Naive B cell (primary cell): ENCODE data around the gene MAP2K3. TPM values are rescaled to one million over a fixed set of nuclear protein-coding genes. Genes with fewer than 3 reads are reported as not detected.
"Not testable (repeated sequence)": the region's sequence is repeated elsewhere in the genome, so short reads cannot be mapped to it uniquely, and the experiment has no call there.

ENCODE experiments used
- ATAC-seq, 2 donors: fragments of 150-1000 bp; cut with Tn5 transposase; 2 replicates each; pipeline ENCODE4 v1.10.0; 2021; ENCODE audit warnings: low read depth in 2 of 2, mild to moderate bottlenecking in 2 of 2, moderate library complexity in 2 of 2
- DNase-seq: peaks from one replicate; pipeline ENCODE4 v3.0.0; 2022
- H3K27ac Mint-ChIP-seq, 6 donors: one replicate each; pipeline ENCODE4 v1.8.0; 2020 to 2022; ENCODE audit warnings: mild to moderate bottlenecking in 6 of 6, mixed read lengths in 6 of 6, moderate library complexity in 5 of 6, inconsistent platforms in 2 of 6
- H3K27me3 Mint-ChIP-seq, 3 donors: one replicate each; pipeline ENCODE4 v1.8.0; 2021 to 2022; ENCODE audit warnings: mixed read lengths in 3 of 3, mild to moderate bottlenecking in 1 of 3
- H3K36me3 Mint-ChIP-seq, 2 donors: one replicate each; pipeline ENCODE4 v1.8.0; 2020 to 2022; ENCODE audit warnings: mixed read lengths in 2 of 2, inconsistent platforms in 1 of 2, mild to moderate bottlenecking in 1 of 2
- H3K4me1 Mint-ChIP-seq, 3 donors: one replicate each; pipeline ENCODE4 v1.8.0; 2020 to 2022; ENCODE audit warnings: mixed read lengths in 3 of 3, inconsistent platforms in 1 of 3, mild to moderate bottlenecking in 1 of 3, moderate library complexity in 1 of 3
- H3K4me3 Mint-ChIP-seq, 8 donors: one replicate each; pipeline ENCODE4 v1.8.0; 2020 to 2022; ENCODE audit warnings: mild to moderate bottlenecking in 8 of 8, mixed read lengths in 8 of 8, moderate library complexity in 8 of 8, inconsistent platforms in 2 of 8
- H3K9me3 Mint-ChIP-seq, 7 donors: one replicate each; pipeline ENCODE4 v1.8.0; 2020 to 2022; ENCODE audit warnings: mixed read lengths in 7 of 7, mild to moderate bottlenecking in 5 of 7, inconsistent platforms in 2 of 7, moderate library complexity in 1 of 7
- polyA plus RNA-seq, 6 donors: library from polyadenylated mRNA; unstranded; fragments of 300-500 nt; fragmentation: Illumina TruSeq; gene quantifications; one replicate each; pipeline ENCODE4 v1.2.3, GENCODE V29; 2021; ENCODE audit warnings: low read depth in 6 of 6

MAP2K3 gene
- polyA plus RNA-seq, 6 donors from 2014 or later, result 93.2 to 151 (median 99.7) TPM

DNA sequence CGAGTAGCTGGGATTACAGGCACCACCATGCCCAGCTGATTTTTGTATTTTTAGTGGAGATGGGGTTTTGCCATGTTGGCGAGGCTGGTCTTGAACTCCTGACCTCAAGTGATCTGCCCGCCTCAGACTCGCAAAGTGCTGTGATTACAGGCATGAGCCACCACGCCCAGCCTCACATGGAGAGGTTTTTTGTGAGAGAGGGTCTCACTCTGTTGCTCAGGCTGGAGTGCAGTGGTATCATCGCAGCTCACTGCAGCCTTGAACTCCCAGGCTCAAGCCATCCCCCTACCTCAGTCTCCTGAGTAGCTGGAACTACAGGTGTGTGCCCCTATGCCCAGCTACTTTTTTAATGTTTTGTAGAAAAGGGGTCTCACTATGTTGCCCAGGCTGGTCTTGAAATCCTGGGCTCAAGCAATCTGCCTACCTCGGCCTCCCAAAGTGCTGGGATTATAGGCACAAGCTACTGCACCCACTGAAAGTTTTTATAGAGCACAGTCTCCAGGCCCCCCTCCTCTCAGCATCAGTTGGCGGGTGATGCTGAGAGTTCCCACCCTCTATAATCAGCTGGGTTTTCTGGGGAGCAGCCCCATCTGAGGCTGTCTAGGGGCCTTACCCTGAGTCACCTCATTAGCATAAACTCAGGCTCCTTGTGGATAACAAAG, 22.2 kb downstream of the MAP2K3 start:
- H3K4me1 Mint-ChIP-seq, result peaks cover 5 to 19% (median 15%) of the 10 kb centered on the region in 3 donors
- peak overlapping the region in 2 of 6 donors; percentile 42 to 47 for H3K27ac Mint-ChIP-seq
- not testable (repeated sequence) for H3K9me3 Mint-ChIP-seq, H3K27me3 Mint-ChIP-seq, ATAC-seq, H3K4me3 Mint-ChIP-seq, DNase-seq
- H3K36me3 Mint-ChIP-seq, result peaks cover 0 to 22% of the 10 kb centered on the region in 2 donors

DNA sequence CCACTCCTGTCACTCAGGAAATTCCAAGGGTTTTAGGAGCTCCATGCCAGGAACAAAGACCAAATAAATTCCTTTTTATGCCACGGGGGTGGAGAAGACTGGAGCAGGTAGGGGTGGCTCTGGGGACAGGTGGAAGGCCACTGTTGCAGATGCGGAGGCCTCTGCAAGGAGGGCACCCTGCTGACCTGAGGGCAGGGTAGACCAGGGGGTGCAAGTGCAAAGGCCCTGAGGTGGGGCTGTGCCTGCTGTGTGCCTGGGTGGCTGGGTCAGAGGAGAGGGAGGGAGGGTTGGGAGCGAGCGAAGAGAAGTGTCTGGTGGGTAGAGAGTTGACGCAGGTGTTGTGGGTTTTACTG, 22.7 kb downstream of the MAP2K3 start:
- not testable (repeated sequence) for ATAC-seq, H3K4me3 Mint-ChIP-seq, H3K9me3 Mint-ChIP-seq, DNase-seq, H3K27me3 Mint-ChIP-seq
- Mint-ChIP-seq H3K4me1 (peaks cover 5 to 19% (median 15%) of the 10 kb centered on the region in 3 donors), H3K27ac (peak overlapping the region in 1 of 6 donors; percentile 95), H3K36me3 (peaks cover 0 to 19% of the 10 kb centered on the region in 2 donors)

- DNase-seq, ATAC-seq, H3K36me3 Mint-ChIP-seq, H3K9me3 Mint-ChIP-seq, H3K4me3 Mint-ChIP-seq, H3K27me3 Mint-ChIP-seq: not testable (repeated sequence)
- H3K4me1 Mint-ChIP-seq, result peaks cover 5 to 18% (median 15%) of the 10 kb centered on the region in 3 donors
- peak overlapping the region in 2 of 6 donors; percentile 41 to 47 for H3K27ac Mint-ChIP-seq
Measured at GRCh38 chr17:21308931-21309381, 24.4 kb downstream of the MAP2K3 start.

DNA sequence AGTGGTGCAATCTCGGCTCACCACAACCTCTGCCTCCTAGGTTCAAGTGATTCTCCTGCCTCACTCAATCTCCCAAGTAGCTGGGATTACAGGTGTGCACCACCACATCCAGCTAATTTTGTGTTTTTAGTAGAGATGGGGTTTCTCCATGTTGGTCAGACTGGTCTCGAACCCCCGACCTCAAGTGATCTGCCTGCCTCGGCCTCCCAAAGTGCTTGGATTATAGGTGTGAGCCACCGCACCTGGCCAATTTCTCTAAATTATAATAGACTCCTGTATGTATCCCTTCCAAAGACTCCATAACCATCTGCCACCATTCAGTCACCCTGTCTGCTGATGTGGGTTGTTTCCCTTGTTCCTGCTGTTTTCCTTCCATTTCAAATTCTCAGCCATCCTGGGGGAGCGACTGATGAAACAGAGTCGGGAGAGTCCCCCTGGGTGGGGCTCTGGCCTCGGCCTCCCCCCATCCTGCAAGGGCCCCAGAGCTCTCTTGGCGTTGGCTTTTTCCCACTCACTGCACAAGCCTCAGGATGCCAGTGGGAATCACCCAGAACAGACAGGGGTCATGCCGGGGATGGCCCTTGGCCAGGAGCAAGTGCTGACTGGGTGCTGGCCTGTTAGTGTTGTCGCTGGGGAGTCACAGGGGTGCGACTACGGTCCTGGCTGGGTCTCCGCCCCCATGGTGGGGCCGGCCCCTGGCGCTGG, 25.7 kb downstream of the MAP2K3 start:
- Mint-ChIP-seq H3K4me3 (peak overlapping the region in 7 of 8 donors; percentile 47 to 82 (median 65)), H3K4me1 (peaks cover 5 to 18% (median 15%) of the 10 kb centered on the region in 3 donors), H3K27ac (peak overlapping the region; percentile 55 to 92 (median 86))
- not testable (repeated sequence) for H3K9me3 Mint-ChIP-seq, H3K36me3 Mint-ChIP-seq, H3K27me3 Mint-ChIP-seq, DNase-seq
- peak; percentile 13 to 20 for ATAC-seq

- not testable (repeated sequence) for H3K27me3 Mint-ChIP-seq, H3K9me3 Mint-ChIP-seq, H3K36me3 Mint-ChIP-seq
- peak overlapping the region; percentile 11 to 92 (median 84) for H3K27ac Mint-ChIP-seq
- peak; percentile 23 for DNase-seq
- H3K4me1 Mint-ChIP-seq, result peaks cover 5 to 18% (median 15%) of the 10 kb centered on the region in 3 donors
- peak overlapping the region in 7 of 8 donors; percentile 47 to 82 (median 65) for H3K4me3 Mint-ChIP-seq
- ATAC-seq, result peak; percentile 75 to 77
Measured at GRCh38 chr17:21310766-21311602, 26.5 kb downstream of the MAP2K3 start.

GRCh38 chr17:21313320-21313719, 28.8 kb downstream of the MAP2K3 start:
- ATAC-seq, result no peak
- Mint-ChIP-seq H3K27me3 (no peaks in the 10 kb centered on the region), H3K4me3 (no peak overlapping the region), H3K9me3 (peaks cover 0 to 7% (median 2%) of the 10 kb centered on the region in 7 donors), H3K36me3 (peaks cover 0 to 8% of the 10 kb centered on the region in 2 donors), H3K27ac (no peak overlapping the region), H3K4me1 (peaks cover 5 to 20% (median 15%) of the 10 kb centered on the region in 3 donors)
- DNase-seq, result no peak

DNA sequence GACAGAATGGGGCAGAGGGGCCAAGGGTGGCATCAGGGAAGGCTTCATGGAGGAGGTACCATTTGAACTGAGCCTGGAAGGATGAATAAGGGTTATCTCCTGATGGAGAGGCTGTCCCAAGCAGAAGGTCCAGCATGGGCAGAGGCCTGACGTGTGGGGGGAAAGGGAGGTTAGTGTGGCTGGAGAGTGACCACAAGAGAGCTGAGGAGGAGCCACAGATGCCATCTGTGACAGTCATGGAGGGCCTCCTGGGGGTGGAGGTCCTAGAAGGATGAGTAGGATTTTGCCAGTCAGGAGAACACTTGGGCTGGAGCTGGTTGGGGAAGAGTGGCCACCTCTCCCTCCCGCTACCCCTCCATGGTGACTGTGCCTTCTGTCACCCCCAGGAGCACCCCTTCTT, 29.2 kb downstream of the MAP2K3 start:
- not testable (repeated sequence) for H3K9me3 Mint-ChIP-seq, H3K4me3 Mint-ChIP-seq, DNase-seq, ATAC-seq, H3K27me3 Mint-ChIP-seq, H3K27ac Mint-ChIP-seq, H3K36me3 Mint-ChIP-seq
- peaks cover 5 to 20% (median 15%) of the 10 kb centered on the region in 3 donors for H3K4me1 Mint-ChIP-seq

DNA sequence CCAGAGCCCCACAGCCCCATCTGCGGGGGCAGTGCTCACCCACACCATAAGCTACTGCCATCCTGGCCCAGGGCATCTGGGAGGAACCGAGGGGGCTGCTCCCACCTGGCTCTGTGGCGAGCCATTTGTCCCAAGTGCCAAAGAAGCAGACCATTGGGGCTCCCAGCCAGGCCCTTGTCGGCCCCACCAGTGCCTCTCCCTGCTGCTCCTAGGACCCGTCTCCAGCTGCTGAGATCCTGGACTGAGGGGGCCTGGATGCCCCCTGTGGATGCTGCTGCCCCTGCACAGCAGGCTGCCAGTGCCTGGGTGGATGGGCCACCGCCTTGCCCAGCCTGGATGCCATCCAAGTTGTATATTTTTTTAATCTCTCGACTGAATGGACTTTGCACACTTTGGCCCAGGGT, 29.8 kb downstream of the MAP2K3 start:
- H3K4me1 Mint-ChIP-seq, result peaks cover 5 to 20% (median 15%) of the 10 kb centered on the region in 3 donors
- H3K27ac Mint-ChIP-seq, DNase-seq, H3K9me3 Mint-ChIP-seq, H3K4me3 Mint-ChIP-seq, H3K27me3 Mint-ChIP-seq, ATAC-seq, H3K36me3 Mint-ChIP-seq: not testable (repeated sequence)

DNA sequence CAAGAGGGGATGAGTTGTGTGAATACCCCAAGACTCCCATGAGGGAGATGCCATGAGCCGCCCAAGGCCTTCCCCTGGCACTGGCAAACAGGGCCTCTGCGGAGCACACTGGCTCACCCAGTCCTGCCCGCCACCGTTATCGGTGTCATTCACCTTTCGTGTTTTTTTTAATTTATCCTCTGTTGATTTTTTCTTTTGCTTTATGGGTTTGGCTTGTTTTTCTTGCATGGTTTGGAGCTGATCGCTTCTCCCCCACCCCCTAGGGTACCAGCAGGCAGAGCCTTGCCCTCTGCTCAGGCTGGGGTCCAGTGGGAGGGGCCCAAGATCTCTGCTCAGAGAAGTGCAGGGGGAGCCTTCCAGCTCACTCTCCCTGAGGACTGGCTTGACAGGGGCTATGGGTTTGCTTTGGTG, 30.2 kb downstream of the MAP2K3 start:
- H3K4me3 Mint-ChIP-seq, DNase-seq, H3K27me3 Mint-ChIP-seq, H3K36me3 Mint-ChIP-seq, H3K9me3 Mint-ChIP-seq, ATAC-seq: not testable (repeated sequence)
- H3K27ac Mint-ChIP-seq, result peak overlapping the region in 1 of 6 donors; percentile 63
- peaks cover 5 to 20% (median 15%) of the 10 kb centered on the region in 3 donors for H3K4me1 Mint-ChIP-seq

GRCh38 chr17:21315246-21316000, 30.9 kb downstream of the MAP2K3 start:
- not testable (repeated sequence) for ATAC-seq, DNase-seq, H3K36me3 Mint-ChIP-seq, H3K27ac Mint-ChIP-seq, H3K4me3 Mint-ChIP-seq, H3K9me3 Mint-ChIP-seq, H3K27me3 Mint-ChIP-seq
- H3K4me1 Mint-ChIP-seq, result peaks cover under 1 to 13% (median 9%) of the 10 kb centered on the region in 3 donors

GRCh38 chr17:21316212-21316886, 31.8 kb downstream of the MAP2K3 start:
- not testable (repeated sequence) for H3K4me1 Mint-ChIP-seq, H3K36me3 Mint-ChIP-seq

DNA sequence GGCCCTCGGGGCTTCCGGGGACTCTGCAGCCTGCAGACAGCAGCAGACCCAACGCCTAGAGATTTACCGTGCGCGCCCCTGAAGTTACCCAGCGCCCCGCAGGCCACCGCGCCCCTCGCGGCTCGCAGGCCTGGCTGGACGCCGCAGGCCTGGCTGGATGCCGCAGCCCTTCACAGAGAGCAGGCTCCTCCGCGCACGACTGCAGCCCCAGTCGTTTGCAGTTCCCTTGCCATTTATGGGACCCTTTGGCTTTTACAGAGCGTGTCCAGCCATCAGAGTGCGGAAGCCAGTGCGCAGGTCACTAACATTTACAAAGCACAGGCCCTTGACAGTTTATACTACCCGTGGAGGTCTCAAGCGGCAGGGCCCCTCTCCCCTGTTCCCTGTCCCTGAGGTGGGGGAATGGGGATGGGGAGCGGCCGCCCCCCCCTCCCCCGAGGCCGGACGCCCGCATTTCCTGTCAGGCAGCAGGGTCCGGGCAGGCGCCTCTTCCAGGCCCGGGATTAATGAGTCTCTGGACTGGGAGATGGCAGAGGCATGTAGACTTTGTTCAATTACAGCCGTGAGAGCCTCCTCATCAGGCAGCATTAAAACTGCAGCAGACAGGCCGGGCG, 32.5 kb downstream of the MAP2K3 start:
- peak; percentile 30 to 44 for ATAC-seq
- H3K27ac Mint-ChIP-seq, DNase-seq, H3K36me3 Mint-ChIP-seq, H3K9me3 Mint-ChIP-seq, H3K4me1 Mint-ChIP-seq, H3K27me3 Mint-ChIP-seq: not testable (repeated sequence)
- H3K4me3 Mint-ChIP-seq, result peak overlapping the region in 1 of 8 donors; percentile 6

More at GRCh38 chr17:21316212-21316886, 31.8 kb downstream of the MAP2K3 start:
- DNase-seq, H3K27ac Mint-ChIP-seq, H3K27me3 Mint-ChIP-seq, H3K9me3 Mint-ChIP-seq: not testable (repeated sequence)
- peak; percentile 90 to 91 for ATAC-seq
- H3K4me3 Mint-ChIP-seq, result peak overlapping the region in 3 of 8 donors; percentile 15 to 65 (median 32)
